IMR-90 (cell line): ENCODE measurements around the gene SLC5A1.

ENCODE experiments used
- CEBPB ChIP-seq: IDR thresholded peaks from 2 replicates; pipeline ENCODE4 v1.6.1; 2012; ENCODE audit warnings: low read depth, low read length, improper control_type of control experiment
- CHD1 ChIP-seq: IDR thresholded peaks from 2 replicates; pipeline ENCODE4 v1.6.1; 2012; ENCODE audit warnings: low read depth, low read length, improper control_type of control experiment
- MAZ ChIP-seq: IDR thresholded peaks from 2 replicates; pipeline ENCODE4 v1.6.1; 2012; ENCODE audit warnings: low read depth, mild to moderate bottlenecking, low read length, improper control_type of control experiment, moderate library complexity, borderline replicate concordance
- MXI1 ChIP-seq: IDR thresholded peaks from 2 replicates; pipeline ENCODE4 v1.6.1; 2012; ENCODE audit warnings: low read depth, mild to moderate bottlenecking, low read length, moderate library complexity, borderline replicate concordance
- POLR2A ChIP-seq: IDR thresholded peaks from 2 replicates; pipeline ENCODE4 v1.6.1; 2012; ENCODE audit warnings: mild to moderate bottlenecking, low read depth, low read length
- RAD21 ChIP-seq: IDR thresholded peaks from 2 replicates; pipeline ENCODE4 v1.6.1; 2012; ENCODE audit warnings: low read length, improper control_type of control experiment
- RCOR1 ChIP-seq: IDR thresholded peaks from 2 replicates; pipeline ENCODE4 v1.6.1; 2012; ENCODE audit warnings: mild to moderate bottlenecking, low read length, improper control_type of control experiment; ENCODE audit not compliant: insufficient replicate concordance
- SMC3 ChIP-seq: fragments of 150-350 bp; IDR thresholded peaks from 2 replicates; pipeline ENCODE4 v1.6.1; 2016; ENCODE audit warnings: low read depth, mild to moderate bottlenecking, antibody characterized with exemption, low read length, moderate library complexity
- TF ChIP-seq, protein P1 (sequence below): conservative IDR thresholded peaks from 2 replicates; pipeline ENCODE4 v1.5.1; 2012; ENCODE audit warnings: mild to moderate bottlenecking, low read depth, low read length, improper control_type of control experiment
- TF ChIP-seq, protein P2 (sequence below): fragments of 150-350 bp; IDR thresholded peaks from 2 replicates; pipeline ENCODE4 v1.6.1; 2016; ENCODE audit warnings: low read depth, mild to moderate bottlenecking, low read length, moderate library complexity, borderline replicate concordance

DNA sequence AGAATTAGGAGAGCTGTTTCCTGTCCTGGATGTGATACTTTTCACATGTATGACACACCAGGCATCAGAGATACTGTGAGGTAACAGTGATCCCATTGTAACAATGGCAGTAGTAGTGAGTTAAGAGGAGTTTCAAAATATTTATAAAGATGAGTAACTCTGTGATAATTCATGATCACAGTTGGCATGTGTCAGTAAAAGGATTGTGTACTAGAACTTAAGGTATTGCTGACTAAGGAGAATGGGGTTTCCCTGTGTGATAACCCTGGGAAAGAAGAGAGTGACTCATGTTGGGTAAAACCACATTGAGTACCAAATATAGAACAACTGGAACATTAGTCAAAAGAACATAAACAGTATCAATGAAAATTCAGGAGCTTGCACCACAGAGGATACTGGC lies 22.9 kb upstream of the SLC5A1 start:
- TF ChIP-seq, protein P1, sequence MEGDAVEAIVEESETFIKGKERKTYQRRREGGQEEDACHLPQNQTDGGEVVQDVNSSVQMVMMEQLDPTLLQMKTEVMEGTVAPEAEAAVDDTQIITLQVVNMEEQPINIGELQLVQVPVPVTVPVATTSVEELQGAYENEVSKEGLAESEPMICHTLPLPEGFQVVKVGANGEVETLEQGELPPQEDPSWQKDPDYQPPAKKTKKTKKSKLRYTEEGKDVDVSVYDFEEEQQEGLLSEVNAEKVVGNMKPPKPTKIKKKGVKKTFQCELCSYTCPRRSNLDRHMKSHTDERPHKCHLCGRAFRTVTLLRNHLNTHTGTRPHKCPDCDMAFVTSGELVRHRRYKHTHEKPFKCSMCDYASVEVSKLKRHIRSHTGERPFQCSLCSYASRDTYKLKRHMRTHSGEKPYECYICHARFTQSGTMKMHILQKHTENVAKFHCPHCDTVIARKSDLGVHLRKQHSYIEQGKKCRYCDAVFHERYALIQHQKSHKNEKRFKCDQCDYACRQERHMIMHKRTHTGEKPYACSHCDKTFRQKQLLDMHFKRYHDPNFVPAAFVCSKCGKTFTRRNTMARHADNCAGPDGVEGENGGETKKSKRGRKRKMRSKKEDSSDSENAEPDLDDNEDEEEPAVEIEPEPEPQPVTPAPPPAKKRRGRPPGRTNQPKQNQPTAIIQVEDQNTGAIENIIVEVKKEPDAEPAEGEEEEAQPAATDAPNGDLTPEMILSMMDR, result no peak
- no peak for TF ChIP-seq SMC3
- no peak for TF ChIP-seq POLR2A
- no peak for TF ChIP-seq RCOR1
- TF ChIP-seq RAD21, result no peak
- no peak for TF ChIP-seq MAZ
- TF ChIP-seq CEBPB, result no peak
- TF ChIP-seq, protein P2, sequence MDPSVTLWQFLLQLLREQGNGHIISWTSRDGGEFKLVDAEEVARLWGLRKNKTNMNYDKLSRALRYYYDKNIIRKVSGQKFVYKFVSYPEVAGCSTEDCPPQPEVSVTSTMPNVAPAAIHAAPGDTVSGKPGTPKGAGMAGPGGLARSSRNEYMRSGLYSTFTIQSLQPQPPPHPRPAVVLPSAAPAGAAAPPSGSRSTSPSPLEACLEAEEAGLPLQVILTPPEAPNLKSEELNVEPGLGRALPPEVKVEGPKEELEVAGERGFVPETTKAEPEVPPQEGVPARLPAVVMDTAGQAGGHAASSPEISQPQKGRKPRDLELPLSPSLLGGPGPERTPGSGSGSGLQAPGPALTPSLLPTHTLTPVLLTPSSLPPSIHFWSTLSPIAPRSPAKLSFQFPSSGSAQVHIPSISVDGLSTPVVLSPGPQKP, result no peak
- TF ChIP-seq CHD1, result no peak
- TF ChIP-seq MXI1, result no peak
